ENCODE measurements around the gene COPG2. TPM values are rescaled to one million over a fixed set of nuclear protein-coding genes. Genes with fewer than 3 reads are reported as not detected.

COPG2 gene
- total RNA-seq, 1 experiment from 2014 or later: 21.6 TPM

DNA sequence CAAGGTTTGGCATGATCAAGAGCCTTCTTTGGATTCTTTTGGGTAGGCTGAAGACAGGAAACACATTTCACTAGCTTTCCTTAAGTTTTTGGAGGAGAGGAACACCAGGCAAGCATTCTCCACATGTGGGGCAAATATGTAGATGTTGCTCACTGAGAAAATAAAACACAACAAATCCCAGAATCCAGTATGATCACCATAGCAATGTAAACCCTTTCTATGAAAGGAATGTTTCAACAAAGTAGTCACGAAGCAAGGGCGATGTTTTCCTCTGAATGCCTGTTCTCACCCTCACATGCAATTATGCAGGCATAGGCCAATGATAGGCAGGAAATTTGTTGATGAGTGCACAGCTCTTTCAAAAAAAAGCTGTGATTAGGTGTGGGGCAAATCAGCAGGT, 207.3 kb downstream of the COPG2 start:
- DNase-seq (ENCODE audit: low read depth): no peak
- in situ Hi-C loops (cut with HindIII; ENCODE audit: low pct_unique_long_range_greater_than_20kb, low sequenced_read_pairs): no loop called here

DNA sequence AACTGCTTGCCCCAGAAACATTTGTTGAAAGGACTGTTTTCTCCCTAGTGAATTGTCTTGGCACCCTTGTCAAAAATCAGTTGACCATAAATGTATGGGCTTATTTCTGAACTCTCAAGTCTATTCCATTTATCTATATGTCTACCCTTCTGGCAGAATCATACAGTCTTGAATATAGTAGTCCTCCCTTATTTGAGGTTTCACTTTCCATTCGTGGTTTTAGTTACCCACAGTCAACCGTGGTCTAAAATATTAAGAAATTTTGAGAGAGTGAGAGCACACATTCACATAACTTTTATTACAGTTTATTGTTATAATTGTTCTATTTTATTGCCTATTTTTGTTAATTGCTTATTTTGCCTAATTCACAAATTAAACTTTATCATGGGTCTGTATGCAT, 210.3 kb downstream of the COPG2 start:
- DNase-seq (ENCODE audit: low read depth): no peak
- in situ Hi-C loops (cut with HindIII; ENCODE audit: low pct_unique_long_range_greater_than_20kb, low sequenced_read_pairs): no loop called here

Other genes starting within 250 kb of the COPG2 start
- gene CEP41, start 227.7 kb downstream of the COPG2 start, total RNA-seq (2014; rRNA removed; shearing (Covaris generic); ENCODE audit: low replicate concordance): 13.2 and 23.0 TPM in 2 replicates
- 26.0 and 28.6 TPM in 2 replicates for gene MEST, start 176.7 kb downstream of the COPG2 start, total RNA-seq (2014; rRNA removed; shearing (Covaris generic); ENCODE audit: low replicate concordance)
- gene TSGA13, start 17.8 kb upstream of the COPG2 start, total RNA-seq (2014; rRNA removed; shearing (Covaris generic); ENCODE audit: low replicate concordance): not detected in 2 replicates
- gene KLF14, start 65.5 kb upstream of the COPG2 start, total RNA-seq (2014; rRNA removed; shearing (Covaris generic); ENCODE audit: low replicate concordance): not detected in 2 replicates